ENCODE data around the gene MYO18A. TPM values are rescaled to one million over a fixed set of nuclear protein-coding genes. Genes with fewer than 3 reads are reported as not detected.

MYO18A gene
- total and polyA plus RNA-seq, 10 of the 15 experiments (the other 5 are each of a cell fraction or from before 2014, with no cell fraction given): 2.9 to 66.0 (median 24.5) TPM

- Histone ChIP-seq H3K4me2 (ENCODE audit: control insufficient read depth, insufficient read depth) (no peak overlapping the region), H2AFZ (ENCODE audit: control insufficient read depth, low read depth, low read length) (no peak overlapping the region), H3K4me1 (ENCODE audit: control insufficient read depth, insufficient read depth, low read length) (no peaks in the 10 kb centered on the region), H4K20me1 (ENCODE audit: control insufficient read depth, insufficient read depth) (no peaks in the 10 kb centered on the region), H3K36me3 (ENCODE audit: control insufficient read depth in 2 of 2, insufficient read depth in 2 of 2, low read length in 1 of 2) (no peaks in the 10 kb centered on the region), H3K4me3 (no peak overlapping the region), H3K27ac (ENCODE audit: control insufficient read depth, insufficient read depth) (no peak overlapping the region), H3K79me2 (ENCODE audit: control insufficient read depth, insufficient read depth, low read length) (no peaks in the 10 kb centered on the region), H3K27me3 (replicated peaks in 1 of 2; ENCODE audit: control insufficient read depth in 2 of 2, insufficient read depth in 2 of 2, low read length in 1 of 2) (peaks cover 2 to 4% of the 10 kb centered on the region in 2 experiments; a peak in 3 of 4 replicates), H3K9ac (ENCODE audit: control insufficient read depth, insufficient read depth, low read length) (no peak overlapping the region), H3K9me3 (replicated peaks; ENCODE audit: control insufficient read depth, insufficient read depth, low read length) (no peaks in the 10 kb centered on the region)
- intact Hi-C loops (cut with micrococcal nuclease; ENCODE audit: unreplicated experiment): no loop called here
- ChIA-PET SMC1A (ENCODE audit: uncharacterized antibody, unreplicated experiment) (no interaction called here), POLR2A (no interaction called here), CTCF (no interaction called here), RAD21 (ENCODE audit: unreplicated experiment) (no interaction called here)
- in situ Hi-C loops (cut with MboI): no loop called here
- DNase-seq (ENCODE audit: low read depth, low spot score) (no peak), FAIRE-seq (no peak), ATAC-seq (no peak)
- BruUV-seq (replicated peaks): no TSS peak
- WGBS (ENCODE audit: insufficient coverage, insufficient replicate concordance, low lambda C conversion rate, missing lambda C conversion rate): 11% methylated on average over 6 of the region's 6 CpGs
- no peak for TF ChIP-seq NFYB (IDR thresholded peaks at IDR 0.05; ENCODE audit: insufficient read depth, low read depth, low read length)
- no peak for TF ChIP-seq NR2C2 (IDR thresholded peaks at IDR 0.05; ENCODE audit: borderline replicate concordance, control insufficient read depth, insufficient read length, low read depth)
- no peak for TF ChIP-seq MTA3 (IDR thresholded peaks at IDR 0.05; ENCODE audit: borderline replicate concordance, low read length)
- TF ChIP-seq KDM1A (IDR thresholded peaks at IDR 0.05; ENCODE audit: borderline replicate concordance): no peak
- TF ChIP-seq NFYA (IDR thresholded peaks at IDR 0.05; ENCODE audit: borderline replicate concordance, low read depth, low read length): no peak
- TF ChIP-seq CBX3 (IDR thresholded peaks at IDR 0.05; ENCODE audit: borderline replicate concordance, low read depth): no peak
- TF ChIP-seq JUNB (IDR thresholded peaks at IDR 0.05): no peak
- no peak for TF ChIP-seq SPI1 (IDR thresholded peaks at IDR 0.05; ENCODE audit: borderline replicate concordance, insufficient read depth, low read depth, low read length)
- TF ChIP-seq YBX1 (IDR thresholded peaks at IDR 0.05): no peak
- TF ChIP-seq EZH2 (IDR thresholded peaks at IDR 0.05; ENCODE audit: borderline replicate concordance, control insufficient read depth, low read depth, low read length): no peak
- no peak for TF ChIP-seq USF2 (IDR thresholded peaks at IDR 0.05; ENCODE audit: borderline replicate concordance, low read depth, low read length)
- no peak for TF ChIP-seq TAF1 (IDR thresholded peaks at IDR 0.05; ENCODE audit: borderline replicate concordance, low read depth, low read length)
- no peak for TF ChIP-seq ZNF274 (IDR thresholded peaks at IDR 0.05; ENCODE audit: insufficient read depth, insufficient read length)
- TF ChIP-seq HDAC2 (IDR thresholded peaks at IDR 0.05): no peak
- no peak for TF ChIP-seq ETV6 (conservative IDR thresholded peaks at IDR 0.05 in 1 of 2, IDR thresholded peaks at IDR 0.05 in 1 of 2; ENCODE audit: borderline replicate concordance in 1 of 2, low read depth in 1 of 2)
- TF ChIP-seq TCF3 (IDR thresholded peaks at IDR 0.05; ENCODE audit: borderline replicate concordance, insufficient read depth, low read depth, low read length): no peak
- TF ChIP-seq, protein P1, sequence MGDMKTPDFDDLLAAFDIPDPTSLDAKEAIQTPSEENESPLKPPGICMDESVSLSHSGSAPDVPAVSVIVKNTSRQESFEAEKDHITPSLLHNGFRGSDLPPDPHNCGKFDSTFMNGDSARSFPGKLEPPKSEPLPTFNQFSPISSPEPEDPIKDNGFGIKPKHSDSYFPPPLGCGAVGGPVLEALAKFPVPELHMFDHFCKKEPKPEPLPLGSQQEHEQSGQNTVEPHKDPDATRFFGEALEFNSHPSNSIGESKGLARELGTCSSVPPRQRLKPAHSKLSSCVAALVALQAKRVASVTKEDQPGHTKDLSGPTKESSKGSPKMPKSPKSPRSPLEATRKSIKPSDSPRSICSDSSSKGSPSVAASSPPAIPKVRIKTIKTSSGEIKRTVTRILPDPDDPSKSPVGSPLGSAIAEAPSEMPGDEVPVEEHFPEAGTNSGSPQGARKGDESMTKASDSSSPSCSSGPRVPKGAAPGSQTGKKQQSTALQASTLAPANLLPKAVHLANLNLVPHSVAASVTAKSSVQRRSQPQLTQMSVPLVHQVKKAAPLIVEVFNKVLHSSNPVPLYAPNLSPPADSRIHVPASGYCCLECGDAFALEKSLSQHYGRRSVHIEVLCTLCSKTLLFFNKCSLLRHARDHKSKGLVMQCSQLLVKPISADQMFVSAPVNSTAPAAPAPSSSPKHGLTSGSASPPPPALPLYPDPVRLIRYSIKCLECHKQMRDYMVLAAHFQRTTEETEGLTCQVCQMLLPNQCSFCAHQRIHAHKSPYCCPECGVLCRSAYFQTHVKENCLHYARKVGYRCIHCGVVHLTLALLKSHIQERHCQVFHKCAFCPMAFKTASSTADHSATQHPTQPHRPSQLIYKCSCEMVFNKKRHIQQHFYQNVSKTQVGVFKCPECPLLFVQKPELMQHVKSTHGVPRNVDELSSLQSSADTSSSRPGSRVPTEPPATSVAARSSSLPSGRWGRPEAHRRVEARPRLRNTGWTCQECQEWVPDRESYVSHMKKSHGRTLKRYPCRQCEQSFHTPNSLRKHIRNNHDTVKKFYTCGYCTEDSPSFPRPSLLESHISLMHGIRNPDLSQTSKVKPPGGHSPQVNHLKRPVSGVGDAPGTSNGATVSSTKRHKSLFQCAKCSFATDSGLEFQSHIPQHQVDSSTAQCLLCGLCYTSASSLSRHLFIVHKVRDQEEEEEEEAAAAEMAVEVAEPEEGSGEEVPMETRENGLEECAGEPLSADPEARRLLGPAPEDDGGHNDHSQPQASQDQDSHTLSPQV (IDR thresholded peaks at IDR 0.05): no peak
- no peak for TF ChIP-seq ZBED1 (IDR thresholded peaks at IDR 0.05; ENCODE audit: borderline replicate concordance)
Measured at GRCh38 chr17:29024316-29024952, 155.8 kb downstream of the MYO18A start.

All from GM12878 (cell line).